HepG2 (cell line): ENCODE results near the gene NOP9. TPM values are rescaled to one million over a fixed set of nuclear protein-coding genes. Genes with fewer than 3 reads are reported as not detected.

Source experiments
- CENPX ChIP-seq: sonication (generic); formaldehyde crosslinking; IDR thresholded peaks from 2 replicates; pipeline ENCODE4 v1.9.0; 2021; ENCODE audit warnings: mild to moderate bottlenecking, missing genetic modification reagents, moderate library complexity
- CERS6 ChIP-seq: sonication (generic); formaldehyde crosslinking; IDR thresholded peaks from 2 replicates; pipeline ENCODE4 v1.5.0; 2020; ENCODE audit warnings: missing genetic modification reagents
- KDM2A ChIP-seq: sonication (generic); formaldehyde crosslinking; IDR thresholded peaks from 2 replicates; pipeline ENCODE4 v1.4.0; 2020; ENCODE audit warnings: low read depth, missing genetic modification reagents, borderline replicate concordance
- MAFG ChIP-seq: sonication (generic); formaldehyde crosslinking; IDR thresholded peaks from 2 replicates; pipeline ENCODE4 v1.5.1; 2020; ENCODE audit warnings: mild to moderate bottlenecking, missing genetic modification reagents
- MTA3 ChIP-seq: sonication (generic); formaldehyde crosslinking; IDR thresholded peaks from 2 replicates; pipeline ENCODE4 v1.4.0; 2020; ENCODE audit warnings: missing genetic modification reagents
- NRL ChIP-seq: sonication (generic); formaldehyde crosslinking; IDR thresholded peaks from 2 replicates; pipeline ENCODE4 v1.5.0; 2020; ENCODE audit warnings: missing genetic modification reagents, mild to moderate bottlenecking, moderate library complexity, borderline replicate concordance
- RBFOX2 ChIP-seq: fragments of 200-400 bp; formaldehyde crosslinking; IDR thresholded peaks from 2 replicates; pipeline ENCODE4 v1.6.1; 2017; ENCODE audit warnings: low read depth, mild to moderate bottlenecking, low read length
- SP140L ChIP-seq: sonication (generic); formaldehyde crosslinking; IDR thresholded peaks from 2 replicates; pipeline ENCODE4 v1.4.0; 2020; ENCODE audit warnings: missing genetic modification reagents, borderline replicate concordance
- SRSF4 ChIP-seq: fragments of 200-400 bp; formaldehyde crosslinking; IDR thresholded peaks from one replicate; pipeline ENCODE4 v1.6.1; 2018; ENCODE audit warnings: mild to moderate bottlenecking, low read depth, low read length, moderate library complexity; ENCODE audit not compliant: poor library complexity, severe bottlenecking
- SYNCRIP ChIP-seq: fragments of 200-400 bp; formaldehyde crosslinking; IDR thresholded peaks from 2 replicates; pipeline ENCODE4 v1.6.1; 2018; ENCODE audit warnings: mild to moderate bottlenecking, low read depth, low read length; ENCODE audit not compliant: insufficient read depth
- THAP7 ChIP-seq: sonication (generic); formaldehyde crosslinking; IDR thresholded peaks from 2 replicates; pipeline ENCODE4 v1.8.1; 2023; ENCODE audit warnings: mild to moderate bottlenecking, missing genetic modification reagents
- TSC22D2 ChIP-seq: sonication (generic); formaldehyde crosslinking; IDR thresholded peaks from 2 replicates; pipeline ENCODE4 v1.5.1; 2020; ENCODE audit warnings: missing genetic modification reagents, mild to moderate bottlenecking, borderline replicate concordance
- ZBTB20 ChIP-seq: sonication (generic); formaldehyde crosslinking; IDR thresholded peaks from 2 replicates; pipeline ENCODE4 v1.8.1; 2023; ENCODE audit warnings: missing genetic modification reagents, low read depth, mild to moderate bottlenecking, borderline replicate concordance
- ZFP36 ChIP-seq: fragments of 150-350 bp; IDR thresholded peaks from 2 replicates; pipeline ENCODE4 v1.6.1; 2018; ENCODE audit warnings: borderline replicate concordance, low read length, low read depth; ENCODE audit not compliant: partially characterized antibody
- ZFP36L1 ChIP-seq: sonication (generic); formaldehyde crosslinking; IDR thresholded peaks from 2 replicates; pipeline ENCODE4 v1.8.0; 2022; ENCODE audit warnings: mild to moderate bottlenecking, missing genetic modification reagents, moderate library complexity
- ZNF142 ChIP-seq: sonication (generic); formaldehyde crosslinking; IDR thresholded peaks from 2 replicates; pipeline ENCODE4 v1.4.0; 2020; ENCODE audit warnings: missing genetic modification reagents
- ZNF343 ChIP-seq: sonication (generic); formaldehyde crosslinking; IDR thresholded peaks from 2 replicates; pipeline ENCODE4 v1.4.0; 2020; ENCODE audit warnings: mild to moderate bottlenecking, missing genetic modification reagents
- ZNF484 ChIP-seq: sonication (generic); formaldehyde crosslinking; IDR thresholded peaks from 2 replicates; pipeline ENCODE4 v1.5.1; 2020; ENCODE audit warnings: mild to moderate bottlenecking, low read depth, missing genetic modification reagents, borderline replicate concordance
- ZNF513 ChIP-seq: sonication (generic); formaldehyde crosslinking; conservative IDR thresholded peaks from 2 replicates; pipeline ENCODE4 v1.5.0; 2020; ENCODE audit warnings: missing genetic modification reagents
- polyA plus RNA-seq, 8 experiments: library from polyadenylated mRNA; depleted of rRNA in 3 of 8; stranded (reverse) in 7 of 8; unstranded in 1 of 8; fragments of >200 nt; fragmentation: Illumina TruSeq in 4 of 8; extraction: Trizol in 4 of 8; gene quantifications; 2 replicates each; pipeline versions ENCODE4 v1.2.1 to v1.2.3, GENCODE V29; 2011 to 2016; ENCODE audit warnings: low read depth in 4 of 8, missing spikeins in 1 of 8, mixed read lengths in 1 of 8; ENCODE audit not compliant: insufficient read depth in 1 of 8
- total RNA-seq, 5 experiments: library from RNA; depleted of rRNA; stranded (reverse); fragments of >200 nt; fragmentation: Illumina TruSeq; extraction: Trizol; gene quantifications; 2 replicates each; pipeline ENCODE4 v1.2.3, GENCODE V29; 2016; ENCODE audit warnings: low read depth in 1 of 5

The NOP9 gene
- total and polyA plus RNA-seq, 2 of the 13 experiments (the other 11 are each of a cell fraction or from before 2014, with no cell fraction given), result 24.5 to 61.6 TPM

GRCh38 chr14:24296341-24297157 lies 3.1 kb upstream of the NOP9 start (continued):
- TF ChIP-seq ZNF484 (no peak), ZNF513 (CRISPR knock-in tag) (no peak), RBFOX2 (0 out of 2 replicates have a peak, but pooled peaks have one; percentile 36), SRSF4 (no peak), KDM2A (CRISPR knock-in tag) (peak; percentile 67; the same call in 1 of the 2 replicates), CENPX (CRISPR knock-in tag) (no peak), MAFG (CRISPR knock-in tag) (no peak), SP140L (CRISPR knock-in tag) (no peak), ZNF142 (CRISPR knock-in tag) (no peak), SYNCRIP (no peak), ZNF343 (CRISPR knock-in tag) (no peak), THAP7 (CRISPR knock-in tag) (no peak), ZFP36 (no peak), ZBTB20 (CRISPR knock-in tag) (peak; percentile 72; the same call in 1 of the 2 replicates), ZFP36L1 (CRISPR knock-in tag) (no peak), CERS6 (CRISPR knock-in tag) (no peak), MTA3 (no peak), TSC22D2 (CRISPR knock-in tag) (peak; percentile 66; the same call in 1 of the 2 replicates), NRL (CRISPR knock-in tag) (peak; percentile 79)
